Measurements from ENCODE around the gene OR1M1.
"Not testable (repeated sequence)": the region's sequence is repeated elsewhere in the genome, so short reads cannot be mapped to it uniquely, and the experiment has no call there.

The OR1M1 gene, protein sequence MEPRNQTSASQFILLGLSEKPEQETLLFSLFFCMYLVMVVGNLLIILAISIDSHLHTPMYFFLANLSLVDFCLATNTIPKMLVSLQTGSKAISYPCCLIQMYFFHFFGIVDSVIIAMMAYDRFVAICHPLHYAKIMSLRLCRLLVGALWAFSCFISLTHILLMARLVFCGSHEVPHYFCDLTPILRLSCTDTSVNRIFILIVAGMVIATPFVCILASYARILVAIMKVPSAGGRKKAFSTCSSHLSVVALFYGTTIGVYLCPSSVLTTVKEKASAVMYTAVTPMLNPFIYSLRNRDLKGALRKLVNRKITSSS

DNA sequence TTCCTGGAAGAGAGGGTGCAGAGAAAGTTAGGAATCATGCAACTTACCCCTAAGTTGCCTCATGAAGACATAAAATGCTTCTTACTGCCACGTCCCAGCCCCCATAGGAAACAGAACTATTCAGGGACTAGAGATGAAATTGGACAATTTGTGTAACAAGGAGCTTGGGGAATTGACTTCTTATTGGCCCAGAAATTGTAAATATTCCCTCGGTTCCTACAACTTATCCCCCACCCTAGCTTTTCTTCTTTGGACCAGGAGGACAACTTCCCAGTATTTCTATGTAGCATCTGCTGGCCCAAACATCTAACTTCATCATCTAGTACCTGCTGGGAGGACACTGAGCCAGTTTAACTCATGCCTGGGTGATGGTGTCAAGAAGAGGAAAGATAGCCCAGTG, at the start of gene OR1M1:
Gene OR1M1, plus strand, starts transcription at position 301 of the 400 bp plus-strand sequence. CDS start 6,184 bp downstream, outside the sequence.
- no peak for DNase-seq

DNA sequence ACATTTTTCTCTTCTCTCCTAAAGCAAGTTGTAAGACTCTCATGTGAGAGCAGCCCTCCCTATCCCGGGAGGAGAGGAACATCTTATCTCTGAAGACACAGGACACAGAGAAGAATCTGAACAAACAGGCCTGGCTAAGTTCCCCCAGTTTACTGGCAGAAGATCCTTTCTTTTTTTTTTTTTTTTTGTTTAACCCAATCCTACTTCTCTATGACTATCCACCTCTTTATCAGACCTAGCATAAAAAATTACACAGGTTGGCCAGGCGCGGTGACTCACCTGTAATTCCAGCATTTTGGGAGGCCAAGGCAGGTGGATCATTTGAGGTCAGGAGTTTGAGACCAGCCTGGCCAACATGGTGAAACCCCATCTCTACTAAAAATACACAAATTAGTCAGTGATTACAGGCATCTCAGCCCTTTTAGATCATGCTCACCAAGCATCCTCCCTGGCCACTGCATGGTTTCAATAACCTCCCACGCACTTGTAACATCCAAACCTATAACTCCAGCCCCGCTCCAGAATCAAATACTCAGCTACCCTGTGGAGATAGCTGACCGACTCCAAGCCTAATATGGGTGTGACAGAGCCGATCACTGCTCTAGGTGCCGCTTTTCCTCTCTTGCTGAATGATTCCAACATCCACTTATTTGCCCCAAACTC, 49.3 kb upstream of the OR1M1 start:
- no peak for DNase-seq

DNA sequence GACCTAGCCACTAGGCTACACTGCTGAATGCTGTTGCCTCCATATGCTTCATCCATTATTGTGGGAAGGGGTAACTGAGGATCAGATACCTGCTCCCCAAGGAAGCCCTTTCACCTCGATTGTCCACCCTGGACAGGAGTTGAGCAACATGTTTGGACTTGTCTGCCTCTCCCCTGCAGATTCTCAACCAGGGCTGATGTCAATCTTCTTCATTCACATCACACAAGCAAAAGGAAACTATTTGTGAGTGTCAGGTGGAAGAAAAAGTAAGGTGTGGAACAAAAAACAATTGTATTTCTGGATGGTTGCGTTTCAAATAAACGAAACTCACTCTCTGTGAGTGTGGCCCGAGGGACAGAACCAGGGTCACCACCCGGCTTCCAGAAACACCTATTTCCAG, 47.1 kb upstream of the OR1M1 start:
- no peak for DNase-seq

DNA sequence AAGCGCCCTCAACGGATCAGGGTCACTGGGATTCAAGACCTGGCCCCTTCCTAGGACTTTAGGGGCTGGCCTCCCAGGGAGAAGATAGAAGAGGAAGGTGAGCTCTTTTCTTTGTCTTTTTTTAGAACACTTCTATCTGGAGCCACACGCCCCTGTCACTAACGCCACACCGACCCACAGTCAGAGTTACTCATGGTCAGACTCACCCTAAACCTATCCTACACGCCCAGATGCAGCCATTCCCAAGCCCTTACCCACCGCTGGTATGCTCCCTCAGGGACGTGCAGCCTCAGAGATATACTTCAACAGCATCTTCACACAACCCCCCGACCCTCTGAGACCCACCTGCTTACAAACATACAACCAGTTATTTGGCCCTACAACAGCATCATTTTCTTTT, 46.7 kb upstream of the OR1M1 start:
- DNase-seq: no peak

DNA sequence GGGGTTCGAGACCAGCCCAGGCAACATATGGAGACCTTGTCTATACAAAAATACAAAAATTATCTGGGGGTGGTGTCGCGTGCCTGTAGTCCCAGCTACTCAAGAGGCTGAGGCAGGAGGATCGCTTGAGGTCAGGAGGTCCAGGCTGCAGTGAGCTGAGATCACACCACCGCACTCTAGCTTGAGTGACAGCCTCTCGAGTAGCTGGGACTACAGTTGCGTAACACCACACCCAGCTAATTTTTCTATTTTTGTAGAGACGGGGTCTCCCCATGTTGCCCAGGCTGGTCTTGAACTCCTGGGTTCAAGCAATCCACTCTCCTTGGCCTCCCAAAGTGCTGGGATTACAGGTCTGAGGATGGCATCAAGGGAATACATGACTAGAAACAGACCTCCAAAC, 45.8 kb upstream of the OR1M1 start:
- DNase-seq: no peak

DNA sequence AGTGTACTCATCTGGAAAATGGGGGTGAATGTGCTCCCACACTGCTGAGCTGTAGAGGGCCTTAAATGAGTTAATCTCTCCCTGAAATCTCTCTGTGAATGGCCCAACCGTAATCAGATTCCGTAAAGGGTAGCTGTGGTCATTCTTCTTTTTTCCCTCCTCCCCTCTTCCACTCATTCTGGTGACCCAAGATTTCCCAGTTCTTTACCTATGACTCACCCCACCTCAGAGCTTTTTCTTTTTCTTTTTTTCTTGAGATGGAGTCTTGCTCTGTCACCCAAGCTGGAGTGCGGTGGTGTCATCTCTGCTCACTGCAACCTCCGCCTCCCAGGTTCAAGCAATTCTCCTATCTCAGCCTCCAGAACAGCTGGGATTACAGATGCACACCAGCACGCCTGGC, 43.3 kb upstream of the OR1M1 start:
- no peak for DNase-seq

DNA sequence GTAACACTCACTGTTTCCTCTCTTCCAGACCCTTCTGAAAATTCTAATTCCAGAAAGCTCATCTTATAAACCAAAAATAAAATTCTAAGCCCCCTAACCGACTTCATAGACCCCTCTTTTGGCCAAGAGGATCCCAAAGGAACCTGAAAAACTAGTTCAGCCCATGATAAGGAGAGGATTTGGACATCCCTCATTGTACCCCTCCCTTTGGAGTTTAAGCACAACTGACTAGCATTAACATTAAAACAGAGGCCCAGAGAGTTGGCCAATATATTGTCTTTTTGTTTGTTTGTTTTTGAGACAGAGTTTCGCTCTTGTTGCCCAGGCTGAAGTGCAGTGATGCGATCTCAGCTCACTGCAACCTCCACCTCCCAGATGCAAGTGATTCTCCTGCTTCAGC, 42.4 kb upstream of the OR1M1 start:
- DNase-seq: no peak

DNA sequence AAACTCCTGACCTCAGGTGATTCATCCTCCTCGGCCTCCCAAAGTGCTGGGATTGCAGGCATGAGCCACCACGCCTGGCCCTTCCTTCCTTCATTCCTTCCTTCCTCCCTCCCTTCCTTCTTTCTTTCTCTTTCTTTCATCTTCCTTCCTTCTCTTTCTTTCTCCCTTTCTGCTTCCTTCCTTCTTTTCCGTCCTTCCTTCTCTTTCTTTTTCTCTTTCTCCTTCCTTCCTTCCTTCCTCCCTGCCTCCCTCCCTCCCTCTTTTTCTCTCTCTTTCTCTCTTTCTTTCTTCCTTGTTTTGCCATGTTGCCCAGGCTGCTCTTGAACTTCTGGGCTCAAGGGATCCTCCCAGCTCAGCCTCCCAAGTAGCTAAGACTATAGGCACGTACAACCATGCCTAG, 40.2 kb upstream of the OR1M1 start:
- no peak for DNase-seq

DNA sequence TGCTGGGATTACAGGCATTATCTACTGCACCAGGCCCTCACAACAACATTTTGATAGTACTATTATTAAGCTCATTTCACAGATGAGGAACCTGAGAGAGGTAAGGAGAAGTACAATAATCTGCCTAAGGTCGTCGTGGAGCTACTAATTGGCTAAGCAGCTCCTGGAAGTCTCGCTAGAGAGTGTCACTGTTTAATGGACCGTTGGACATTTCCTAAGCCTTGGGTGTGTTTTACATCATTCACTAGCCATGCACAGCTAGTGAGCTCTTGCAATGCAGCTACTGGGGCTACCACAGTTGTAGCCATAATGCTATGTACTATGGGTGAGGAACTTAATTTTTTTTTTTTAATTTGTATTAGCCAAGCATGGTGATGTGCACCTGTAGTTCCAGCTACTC, 34.0 kb upstream of the OR1M1 start:
- DNase-seq: peak; percentile 69

DNA sequence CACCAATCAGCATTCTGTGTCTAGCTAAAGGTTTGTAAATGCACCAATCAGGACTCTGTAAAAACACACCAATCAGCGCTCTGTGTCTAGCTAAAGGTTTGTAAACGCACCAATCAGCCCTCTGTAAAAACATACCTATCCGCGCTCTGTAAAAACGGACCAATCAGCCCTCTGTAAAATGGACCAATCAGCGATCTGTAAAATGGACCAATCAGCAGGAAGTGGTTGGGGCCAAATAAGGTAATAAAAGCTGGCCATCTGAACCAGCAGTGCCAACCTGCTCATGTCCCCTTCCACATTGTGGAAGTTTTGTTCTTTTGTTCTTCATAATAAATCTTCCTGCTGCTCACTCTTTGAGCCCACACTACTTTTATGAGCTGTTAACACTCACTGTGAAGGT, 33.2 kb upstream of the OR1M1 start:
- DNase-seq: not testable (repeated sequence)

DNA sequence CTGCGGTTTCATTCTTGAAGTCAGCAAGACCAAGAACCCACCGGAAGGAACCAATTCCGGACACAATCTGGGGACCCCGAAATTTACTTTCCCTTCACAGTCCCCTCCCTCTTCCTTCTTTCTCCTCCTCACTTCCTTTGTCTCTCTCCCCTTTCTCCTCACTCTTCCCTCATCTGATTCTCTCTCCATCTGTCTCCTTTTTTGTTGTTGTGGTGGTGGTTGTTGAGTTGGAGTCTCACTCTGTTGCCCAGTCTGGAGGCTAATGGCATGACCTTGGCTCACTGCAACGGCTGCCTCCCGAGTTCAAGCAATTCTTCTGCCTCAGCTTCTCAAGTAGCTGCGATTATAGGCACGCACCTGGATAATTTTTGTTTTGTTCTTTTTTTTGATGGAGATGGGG, 32.7 kb upstream of the OR1M1 start:
- DNase-seq: no peak

DNA sequence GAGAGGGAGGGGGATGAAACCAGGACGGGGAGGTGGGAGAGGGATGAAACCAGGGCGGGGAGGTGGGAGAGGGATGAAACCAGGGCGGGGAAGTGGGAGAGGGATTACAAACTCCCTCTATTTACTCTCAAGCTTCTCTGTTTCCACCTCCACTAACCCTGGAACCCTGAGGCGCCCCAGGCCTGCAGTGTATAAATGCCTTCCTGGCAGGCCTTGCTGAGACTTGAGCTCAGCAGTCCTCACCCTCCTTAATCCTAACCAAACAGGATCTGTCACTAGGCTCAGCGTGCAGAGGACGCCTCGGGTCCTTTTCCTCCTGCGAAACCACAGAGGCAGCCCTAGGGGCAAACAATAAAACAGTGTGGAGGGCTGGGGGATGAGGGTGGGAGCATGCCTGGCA, 32.1 kb upstream of the OR1M1 start:
- peak; percentile 97 for DNase-seq

DNA sequence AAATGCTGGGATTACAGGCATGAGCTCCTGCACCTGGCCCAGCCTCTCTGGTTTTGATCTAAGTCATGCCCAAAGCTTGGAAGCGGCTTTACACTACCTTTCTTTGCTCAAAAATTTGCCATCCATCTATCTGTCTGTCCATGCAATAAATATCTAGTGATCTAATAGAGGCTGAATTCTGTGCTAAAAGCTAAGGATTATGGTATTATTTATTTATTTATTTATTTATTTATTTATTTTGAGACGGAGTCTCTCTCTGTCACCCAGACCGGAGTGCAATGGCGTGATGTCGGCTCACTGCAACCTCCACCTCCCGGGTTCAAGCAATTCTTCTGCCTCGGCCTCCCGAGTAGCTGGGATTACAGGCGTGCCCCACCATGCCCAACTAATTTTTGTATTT, 30.7 kb upstream of the OR1M1 start:
- DNase-seq: not testable (repeated sequence)

DNA sequence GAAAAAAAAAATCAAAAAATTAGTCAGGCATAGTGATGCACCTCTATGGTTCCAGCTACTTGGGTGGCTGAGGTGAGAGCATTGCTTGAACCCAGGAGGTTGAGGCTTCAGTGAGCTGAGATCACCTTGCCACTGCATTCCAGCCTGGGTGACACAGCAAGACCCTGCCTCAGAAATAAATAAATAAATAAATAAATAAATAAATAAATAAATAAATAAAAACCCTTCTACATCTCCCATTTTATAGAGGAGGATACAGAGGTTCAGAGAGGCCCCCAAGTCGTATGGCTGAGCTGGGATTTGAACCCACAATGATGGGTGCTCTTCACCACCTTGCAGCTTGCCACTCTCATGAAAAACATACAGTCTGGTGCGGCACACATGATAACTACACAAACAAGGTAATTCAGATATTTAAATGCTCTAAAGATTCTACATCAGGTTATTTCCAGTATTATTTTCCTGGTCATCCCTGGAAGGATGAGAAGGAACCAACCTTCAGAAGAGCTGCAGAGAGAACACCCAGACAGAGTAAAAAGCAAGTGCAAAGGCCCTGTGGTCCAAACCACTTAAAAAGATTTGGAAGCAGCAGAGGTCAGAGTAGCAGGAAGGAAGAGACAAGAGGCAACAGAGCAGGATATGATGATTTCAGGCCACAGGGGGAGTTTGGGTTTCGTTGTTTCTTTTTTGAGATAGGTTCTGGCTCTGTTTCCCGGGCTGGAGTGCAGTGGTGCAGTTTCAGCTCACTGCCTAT, 29.2 kb upstream of the OR1M1 start:
- no peak for DNase-seq

DNA sequence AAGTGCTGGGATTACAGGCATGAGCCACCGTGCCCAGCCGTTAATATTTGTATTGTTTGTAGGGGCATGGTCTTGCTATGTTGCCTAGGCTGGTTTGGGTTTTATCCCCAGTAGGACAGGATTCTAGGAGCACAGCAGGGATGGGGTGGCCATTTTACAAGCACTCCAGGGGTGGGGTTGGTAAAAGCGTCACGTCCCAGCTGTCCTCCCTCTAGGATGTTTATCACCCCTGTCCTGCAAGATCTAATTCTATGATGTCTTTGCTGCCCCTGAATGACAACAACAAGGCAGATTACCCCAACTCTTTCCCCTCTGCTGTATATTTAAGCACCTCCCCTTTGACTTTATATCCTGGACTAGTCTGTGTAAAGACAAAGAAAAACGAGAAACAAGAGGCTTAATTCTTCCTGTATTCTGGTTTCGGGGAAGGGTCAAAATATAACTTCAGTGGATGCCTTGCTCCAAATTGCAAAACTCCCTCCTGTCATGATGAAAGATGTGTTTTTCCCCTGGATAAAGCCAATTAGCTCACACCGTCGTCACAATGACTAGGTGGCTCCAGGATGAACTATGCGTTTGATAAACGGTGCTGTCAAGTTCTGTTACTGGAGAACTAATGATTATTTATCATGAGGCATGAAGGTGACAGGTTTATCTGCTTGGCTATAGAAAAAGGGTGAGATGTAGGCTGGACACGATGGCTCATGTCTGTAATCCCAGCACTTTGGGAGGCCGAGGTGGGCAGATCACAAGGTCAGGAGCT, 27.8 kb upstream of the OR1M1 start:
- DNase-seq: peak; percentile 96

DNA sequence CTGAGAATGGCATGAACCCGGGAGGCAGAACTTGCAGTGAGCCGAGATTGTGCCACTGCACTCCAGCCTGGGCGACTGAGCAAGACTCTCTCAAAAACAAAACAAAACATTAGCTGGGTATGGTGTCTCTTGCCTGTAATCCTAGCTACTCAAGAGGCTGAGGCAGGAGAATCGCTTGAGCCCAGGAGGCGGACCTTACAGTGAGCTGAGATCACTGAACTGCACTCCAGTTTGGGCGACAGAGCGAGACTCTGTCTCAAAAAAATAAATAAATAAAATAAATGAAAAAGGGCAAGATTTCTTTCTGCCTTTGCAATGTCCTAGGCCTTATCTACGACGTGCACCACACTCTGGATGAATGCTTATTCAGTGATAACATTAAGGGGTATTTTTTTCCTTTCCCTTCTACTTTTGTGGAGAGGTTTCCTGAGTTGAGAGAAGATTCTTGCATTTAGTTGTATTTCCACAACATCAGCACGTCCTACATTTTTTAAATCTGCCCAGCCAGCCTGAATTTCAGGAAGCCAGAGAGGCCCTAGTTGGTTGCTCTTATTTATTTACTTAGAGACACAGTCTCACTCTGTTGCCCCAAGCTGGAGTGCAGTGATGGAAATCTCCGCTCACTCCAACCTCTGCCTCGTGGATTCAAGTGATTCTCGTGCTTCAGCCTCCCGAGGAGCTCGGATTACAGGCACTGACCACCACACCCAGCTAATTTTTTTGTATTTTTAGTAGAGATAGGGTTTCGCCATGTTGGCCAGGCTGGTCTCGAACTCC, 26.1 kb upstream of the OR1M1 start:
- DNase-seq: peak; percentile 40

DNA sequence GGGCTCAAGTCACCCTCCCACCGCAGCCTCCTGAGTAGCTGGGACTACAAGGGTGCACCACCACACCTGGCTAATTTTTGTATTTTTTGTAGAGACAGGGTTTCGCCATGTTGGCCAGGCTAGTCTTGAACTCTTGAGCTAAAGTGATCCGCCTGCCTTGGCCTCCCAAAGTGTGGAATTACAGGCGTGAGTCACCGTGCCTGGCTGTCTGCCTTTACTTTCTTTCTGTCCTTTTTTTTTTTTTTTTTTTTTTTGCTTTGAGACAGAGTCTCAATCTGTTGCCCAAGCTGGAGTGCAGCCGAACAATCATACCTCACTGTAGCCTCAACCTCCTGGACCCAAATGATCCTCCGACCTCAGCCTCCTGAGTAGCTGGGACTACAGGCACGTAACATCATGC, 25.0 kb upstream of the OR1M1 start:
- no peak for DNase-seq

DNA sequence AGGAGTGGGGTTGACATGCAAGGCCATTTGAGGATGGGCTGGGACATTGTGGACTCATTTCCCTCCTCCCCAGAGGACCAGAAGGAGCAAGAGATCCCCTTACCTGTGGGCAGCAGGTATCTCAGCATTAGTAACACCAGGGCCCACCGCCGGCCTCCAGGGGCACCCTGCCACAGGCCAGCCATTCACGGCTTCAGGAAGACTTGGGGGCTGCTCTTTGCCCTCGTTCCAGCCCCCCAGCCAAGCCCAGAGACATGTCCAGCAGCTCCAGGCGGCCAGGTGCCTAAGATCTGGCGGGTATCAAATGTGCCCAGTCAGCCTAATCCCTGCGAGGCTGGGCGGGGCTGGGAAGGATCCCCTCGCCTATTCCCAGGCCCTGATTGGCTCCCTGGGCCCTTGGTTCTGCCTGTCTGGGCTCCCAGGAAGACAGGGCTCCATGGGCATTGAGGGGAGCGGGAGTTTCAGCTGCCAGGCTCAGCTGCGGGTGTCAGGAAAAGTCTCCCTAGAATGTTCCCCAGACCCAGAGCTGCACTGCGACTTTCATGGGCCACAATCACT, 21.3 kb upstream of the OR1M1 start:
- DNase-seq: peak; percentile 37

DNA sequence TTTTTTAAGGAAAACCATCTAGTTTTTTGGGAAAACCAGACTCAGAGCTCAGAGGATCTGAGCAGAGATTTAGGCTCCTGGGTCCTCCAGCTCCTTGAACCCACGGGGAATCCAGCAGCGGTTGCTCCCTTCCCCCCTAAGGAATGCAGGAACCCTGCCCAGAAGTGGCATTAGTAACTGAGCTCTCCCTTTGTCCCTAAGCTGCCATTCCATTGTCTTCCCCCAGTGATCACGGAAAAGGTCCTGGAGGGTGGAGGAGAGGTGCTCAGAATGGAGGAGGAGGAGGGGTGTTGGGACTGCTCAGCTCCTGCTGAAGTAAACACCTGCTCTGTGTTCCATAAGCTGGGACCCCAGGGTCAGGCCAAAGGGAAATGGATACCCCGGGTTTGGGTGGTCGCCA, 16.8 kb upstream of the OR1M1 start:
- peak; percentile 52 for DNase-seq

DNA sequence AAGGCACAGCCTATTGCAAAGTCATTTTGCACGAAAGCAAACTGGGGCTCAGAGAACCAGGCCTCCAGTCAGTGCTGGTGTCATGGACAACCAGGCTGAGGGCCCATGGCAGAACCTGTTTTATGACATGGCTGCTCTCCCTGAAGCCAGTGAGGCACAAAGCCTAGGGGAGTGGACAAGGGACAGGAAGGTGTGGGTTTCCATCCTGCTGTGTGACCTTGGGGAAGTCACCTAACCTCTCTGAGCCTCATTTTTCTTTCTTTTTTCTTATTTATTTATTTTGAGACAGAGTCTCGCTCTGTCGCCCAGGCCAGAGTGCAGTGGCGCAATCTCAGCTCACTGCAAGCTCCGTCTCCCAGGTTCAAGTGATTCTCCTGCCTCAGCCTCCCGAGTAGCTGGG, 15.1 kb upstream of the OR1M1 start:
- not testable (repeated sequence) for DNase-seq

DNA sequence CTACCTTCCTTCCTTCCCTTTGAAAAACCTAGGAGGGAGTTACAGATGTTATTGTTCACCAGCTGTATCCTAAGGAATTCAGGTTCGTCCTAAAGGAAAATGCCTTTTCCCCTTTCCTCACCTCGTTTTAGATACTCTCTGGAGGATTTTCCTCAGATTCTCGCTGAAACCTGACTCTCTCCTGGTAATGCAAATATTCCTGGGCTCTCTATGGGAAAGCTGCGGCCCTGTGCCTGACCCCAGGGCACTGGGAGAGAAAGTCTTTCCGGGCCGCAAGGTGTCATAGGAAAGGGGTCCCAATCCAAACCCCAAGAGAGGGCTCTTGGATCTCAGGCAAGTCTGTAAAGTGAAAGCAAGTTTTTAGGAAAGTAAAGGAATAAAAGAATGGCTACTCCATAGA, 13.1 kb upstream of the OR1M1 start:
- DNase-seq: no peak

Measured in NCI-H82 (cell line).